ENCODE data around the gene VAPB.

VAPB gene

GRCh38 chr20:58466095-58466708 lies 77.2 kb downstream of the VAPB start:
- no peak for DNase-seq

- DNase-seq, result no peak
Observed at GRCh38 chr20:58466729-58467571, 77.9 kb downstream of the VAPB start.

- DNase-seq, result no peak
Observed at GRCh38 chr20:58467572-58468527, 78.8 kb downstream of the VAPB start.

DNA sequence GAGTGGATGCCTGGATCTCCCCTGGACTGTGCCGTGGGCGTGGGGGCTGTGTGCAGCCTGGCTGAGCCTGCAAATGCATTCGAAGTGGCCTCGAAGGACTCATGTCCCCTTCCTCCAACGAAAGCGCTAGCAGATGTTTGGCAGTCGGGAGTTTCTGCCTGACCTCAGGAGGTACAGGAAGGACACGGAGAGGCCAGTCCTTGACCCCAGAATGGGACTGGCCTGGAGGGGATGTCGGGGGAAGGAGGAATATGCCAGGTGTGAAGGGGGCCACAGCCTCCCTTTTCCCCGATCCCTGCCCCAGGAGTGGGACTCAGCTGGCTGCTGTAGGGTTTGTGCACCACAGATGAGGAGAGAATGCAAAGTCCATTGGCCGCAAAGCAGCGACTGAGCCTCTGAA lies 80.6 kb downstream of the VAPB start:
- DNase-seq, result no peak

DNA sequence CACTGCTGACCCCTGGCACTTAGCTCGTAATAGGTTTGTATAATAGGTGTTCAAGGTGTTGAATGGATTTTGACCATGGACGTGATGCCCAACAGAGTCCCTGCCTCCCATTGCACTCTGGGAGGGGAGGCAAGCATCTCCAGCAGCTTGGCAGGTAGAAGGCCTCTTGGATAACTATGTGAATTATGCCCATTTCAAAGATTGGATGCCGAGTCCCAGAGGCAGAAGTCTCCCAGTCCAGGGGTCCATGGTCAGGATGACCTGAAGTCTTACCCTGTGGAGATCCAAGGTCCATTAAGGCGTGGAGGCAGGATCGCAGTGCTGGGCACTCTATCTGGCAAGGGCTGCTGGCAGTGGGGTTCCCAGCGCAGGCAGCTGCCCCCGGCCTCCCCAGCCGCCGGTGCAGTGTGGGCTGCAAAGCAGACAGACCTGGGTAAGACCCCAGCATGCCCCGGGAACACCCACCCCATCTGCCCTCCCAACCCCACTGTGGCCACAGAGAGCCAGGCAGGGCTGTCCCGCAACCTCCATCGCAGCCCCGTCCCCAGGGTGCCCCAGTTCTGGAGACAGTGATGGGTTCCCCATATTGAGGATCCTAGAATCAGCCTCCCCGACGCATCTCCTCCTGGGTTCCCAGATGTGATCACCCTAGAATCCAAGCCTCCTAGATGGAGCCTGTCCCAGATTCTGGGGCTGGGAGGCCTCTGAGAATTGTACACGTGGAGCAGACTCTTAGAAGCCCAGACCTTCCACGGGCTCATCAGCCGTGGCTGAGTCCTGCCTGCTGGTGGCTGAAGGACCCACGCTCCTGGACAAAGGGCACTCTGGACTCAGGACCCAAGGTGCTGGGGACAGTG lies 81.5 kb downstream of the VAPB start:
- DNase-seq, result no peak

DNA sequence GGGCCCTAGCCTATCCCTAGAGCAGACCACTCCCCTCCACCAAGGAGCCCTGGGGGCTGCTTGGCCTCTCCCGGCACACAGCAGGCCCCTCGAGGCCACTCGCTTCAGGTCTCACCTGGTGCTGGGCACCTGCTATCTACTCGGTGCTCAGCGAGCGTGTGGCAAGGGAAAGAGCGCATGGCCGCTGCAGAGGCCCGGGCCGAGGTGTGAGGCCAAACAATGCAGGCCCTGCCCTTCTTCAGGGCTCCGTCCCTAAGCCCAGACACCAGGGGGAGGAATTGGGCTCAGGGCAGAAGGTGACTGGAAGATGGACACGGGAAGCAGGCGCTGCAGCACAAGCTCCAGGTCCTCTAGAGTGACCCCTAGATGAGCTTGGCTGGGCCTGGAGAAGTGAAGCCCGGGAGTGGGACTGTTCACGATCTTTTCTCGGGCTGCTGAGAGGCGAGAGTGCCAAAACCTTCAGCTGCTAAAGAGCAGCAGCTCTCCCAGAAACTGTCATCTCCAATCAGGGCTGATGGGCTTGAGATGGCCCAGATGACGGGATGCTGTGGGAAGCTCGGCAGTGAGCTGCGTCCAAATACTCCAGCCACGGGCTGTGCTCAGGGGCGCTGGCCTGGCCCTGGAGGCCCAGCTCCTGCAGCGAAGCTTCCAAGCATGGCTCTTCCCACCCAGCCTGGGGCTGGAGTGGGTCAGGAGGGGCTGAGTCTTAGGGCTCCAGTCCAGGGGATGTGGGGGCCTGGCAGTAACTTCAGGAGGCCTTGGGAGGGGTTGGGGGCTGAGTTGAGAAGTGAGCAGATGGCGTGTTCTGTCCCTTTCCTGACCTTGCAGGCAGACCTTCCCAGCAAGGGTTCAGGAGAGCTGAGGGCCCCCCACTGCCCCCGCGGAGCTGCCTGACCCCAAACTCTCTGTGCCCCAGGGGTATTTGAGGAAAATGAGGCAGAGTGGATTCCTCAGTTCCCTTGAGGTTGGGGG lies 82.5 kb downstream of the VAPB start:
- DNase-seq, result no peak

- DNase-seq, result no peak
Observed at GRCh38 chr20:58472273-58473018, 83.4 kb downstream of the VAPB start.

DNA sequence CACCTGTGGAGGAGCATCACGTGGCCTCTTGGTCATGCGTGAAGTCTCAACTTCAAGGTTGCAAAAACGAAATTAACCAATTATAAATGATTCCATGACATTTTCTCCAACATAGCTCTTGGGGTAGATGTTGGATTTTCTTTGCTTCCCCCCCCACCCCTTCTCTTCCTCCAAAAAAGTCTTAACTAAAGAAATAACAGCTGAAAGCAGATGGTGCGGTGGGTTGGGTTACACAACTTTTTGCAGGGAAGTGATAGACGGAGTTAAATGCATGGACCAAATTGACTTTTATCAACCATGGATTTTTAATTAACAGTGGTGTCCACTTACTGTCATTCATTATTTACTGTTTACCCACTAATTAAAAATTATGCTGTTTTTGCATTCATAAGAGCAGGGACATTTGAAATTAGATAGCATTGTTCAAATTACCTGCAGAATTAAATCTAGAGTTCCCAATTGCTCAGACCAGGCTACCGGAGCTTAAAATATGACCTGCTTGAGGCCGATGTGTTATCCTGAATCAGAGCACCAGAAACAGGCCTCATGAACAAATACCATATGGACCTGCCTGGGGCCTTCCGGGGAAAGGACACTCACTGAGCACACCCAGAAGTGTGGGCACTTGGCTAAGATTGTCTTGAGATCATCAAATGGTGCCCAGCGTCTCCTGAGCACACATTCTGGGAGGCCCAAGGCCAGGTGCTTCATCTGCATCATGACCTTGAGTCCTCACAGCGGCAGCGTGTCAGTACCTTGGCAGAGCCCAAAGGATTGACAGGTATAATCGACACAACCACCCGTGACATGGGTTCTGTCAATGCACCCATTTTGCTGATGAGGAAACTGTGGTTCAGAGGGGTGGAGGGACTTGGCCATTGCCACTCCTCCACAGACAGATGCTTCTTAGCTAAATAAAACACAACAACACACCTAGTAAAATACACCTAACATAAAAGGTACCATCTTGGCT lies 84.7 kb downstream of the VAPB start:
- no peak for DNase-seq

- DNase-seq, result no peak
Observed at GRCh38 chr20:58475466-58475865, 86.4 kb downstream of the VAPB start.

- no peak for DNase-seq
Observed at GRCh38 chr20:58478141-58478805, 89.2 kb downstream of the VAPB start.

DNA sequence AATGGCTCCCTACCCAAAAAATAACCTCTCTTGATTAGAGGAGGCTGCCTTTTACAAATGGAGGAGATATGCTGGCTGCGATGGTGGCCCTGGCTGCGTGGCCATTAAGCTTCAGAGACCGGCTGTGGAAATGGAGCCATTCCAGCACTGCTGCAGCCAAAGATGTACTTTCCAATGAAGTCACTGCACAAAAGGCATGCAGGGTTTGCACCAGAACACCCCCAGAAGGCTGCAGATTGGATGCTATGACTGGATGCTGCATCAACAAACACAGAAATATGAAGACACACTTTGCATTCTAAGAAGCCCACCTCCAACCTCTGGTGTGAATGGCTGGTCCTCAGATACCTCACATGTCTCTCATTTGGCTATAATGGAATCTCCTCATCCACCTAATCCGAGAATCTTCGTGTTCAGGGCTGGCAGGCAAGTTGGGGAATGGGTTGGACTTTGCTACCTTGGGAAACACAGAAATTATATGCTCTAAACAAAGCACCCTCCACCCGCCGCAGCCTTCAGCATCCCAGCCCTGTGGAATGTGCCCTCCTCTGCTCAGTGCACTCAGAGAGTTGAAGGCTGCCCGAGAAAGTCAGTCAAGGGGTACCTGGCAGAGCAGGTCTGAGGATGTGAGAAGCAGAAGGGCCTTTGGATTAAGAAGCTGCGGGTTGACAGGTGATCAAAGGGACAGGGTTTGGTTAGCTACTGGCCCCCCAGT lies 90.9 kb downstream of the VAPB start:
- no peak for DNase-seq

DNA sequence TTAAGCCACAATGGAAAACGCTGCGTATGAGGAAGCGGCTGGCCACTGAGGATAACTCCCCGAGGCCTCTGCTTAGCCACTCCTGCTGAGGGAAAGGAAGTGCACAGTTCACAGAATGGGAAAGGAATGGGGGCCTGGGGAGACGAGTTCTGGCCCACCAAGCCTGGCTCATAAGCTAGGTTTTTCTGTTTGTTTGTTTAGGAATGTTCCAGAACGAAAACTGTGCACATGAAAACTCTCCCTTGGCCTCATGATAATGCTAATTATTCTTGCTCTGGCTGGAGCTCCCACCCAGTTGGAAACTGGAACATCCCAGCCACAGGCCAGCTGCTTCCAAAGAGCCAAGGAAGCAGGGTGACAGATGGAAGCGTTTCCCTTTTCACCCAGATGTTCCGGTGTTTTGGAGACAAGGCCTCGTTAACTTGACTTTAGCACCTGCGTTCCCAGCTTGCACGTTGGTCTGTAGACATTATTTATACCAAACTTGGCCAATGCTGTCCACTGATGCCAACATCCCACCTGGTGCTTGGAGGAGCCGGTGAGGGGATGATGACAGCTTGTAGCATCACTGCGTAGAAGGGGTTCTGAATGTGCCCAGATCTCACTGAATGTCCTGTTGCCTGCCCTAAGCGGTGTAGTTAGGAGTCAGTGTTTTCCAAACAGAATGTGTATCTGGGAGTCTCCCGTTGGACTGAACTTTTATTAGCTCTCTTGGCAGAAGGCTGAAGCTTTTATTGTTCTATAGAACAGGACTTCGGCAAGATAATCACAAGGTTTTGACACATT lies 91.7 kb downstream of the VAPB start:
- no peak for DNase-seq

- DNase-seq, result peak; percentile 32
Observed at GRCh38 chr20:58481481-58482021, 92.5 kb downstream of the VAPB start.

- DNase-seq, result no peak
Observed at GRCh38 chr20:58482416-58482815, 93.4 kb downstream of the VAPB start.

DNA sequence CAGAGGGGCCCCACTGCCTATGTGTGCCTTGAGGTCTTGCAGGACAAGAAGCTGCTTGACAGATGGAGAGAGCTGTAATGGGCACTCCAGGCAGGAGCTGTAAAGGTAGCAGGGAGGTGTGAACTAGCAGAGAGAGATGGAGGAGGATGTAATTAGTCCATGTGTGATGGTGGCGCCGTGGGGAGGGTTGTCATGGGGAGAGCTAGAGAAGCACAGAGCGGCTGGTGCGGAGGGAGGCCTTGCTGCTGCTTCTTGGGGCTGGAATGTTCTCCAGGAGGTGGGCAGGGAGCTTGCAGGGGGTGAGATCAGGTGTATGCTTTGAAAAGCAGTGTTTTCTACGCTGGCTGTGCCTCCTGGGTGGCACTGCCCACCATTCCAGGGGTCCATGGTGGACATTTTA lies 94.0 kb downstream of the VAPB start:
- DNase-seq, result no peak

GRCh38 chr20:58483470-58483869 lies 94.4 kb downstream of the VAPB start:
- DNase-seq, result no peak

- no peak for DNase-seq
Observed at GRCh38 chr20:58485393-58485792, 96.4 kb downstream of the VAPB start.
